Measurements from ENCODE around the gene VSTM1.

DNA sequence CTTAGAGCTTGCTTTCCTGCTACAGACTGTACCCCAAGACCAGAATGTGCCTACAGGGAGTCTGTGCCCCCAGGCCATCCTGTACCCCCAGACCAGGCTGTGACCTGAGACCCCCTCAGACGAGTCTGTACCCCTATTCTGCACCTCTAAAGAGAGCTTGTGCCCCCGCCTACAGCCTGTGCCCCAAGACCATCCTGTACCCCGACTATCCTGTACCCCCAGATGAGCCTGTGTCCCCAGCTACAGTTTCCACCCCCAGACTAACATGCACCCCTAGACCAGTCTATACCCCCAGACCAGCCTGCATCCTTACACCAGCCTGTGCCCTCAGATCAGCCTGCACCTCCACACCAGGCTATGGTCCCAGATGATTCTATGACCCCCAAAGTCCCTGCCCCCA lies 70.2 kb downstream of the VSTM1 start:
- TF ChIP-seq, protein P1, sequence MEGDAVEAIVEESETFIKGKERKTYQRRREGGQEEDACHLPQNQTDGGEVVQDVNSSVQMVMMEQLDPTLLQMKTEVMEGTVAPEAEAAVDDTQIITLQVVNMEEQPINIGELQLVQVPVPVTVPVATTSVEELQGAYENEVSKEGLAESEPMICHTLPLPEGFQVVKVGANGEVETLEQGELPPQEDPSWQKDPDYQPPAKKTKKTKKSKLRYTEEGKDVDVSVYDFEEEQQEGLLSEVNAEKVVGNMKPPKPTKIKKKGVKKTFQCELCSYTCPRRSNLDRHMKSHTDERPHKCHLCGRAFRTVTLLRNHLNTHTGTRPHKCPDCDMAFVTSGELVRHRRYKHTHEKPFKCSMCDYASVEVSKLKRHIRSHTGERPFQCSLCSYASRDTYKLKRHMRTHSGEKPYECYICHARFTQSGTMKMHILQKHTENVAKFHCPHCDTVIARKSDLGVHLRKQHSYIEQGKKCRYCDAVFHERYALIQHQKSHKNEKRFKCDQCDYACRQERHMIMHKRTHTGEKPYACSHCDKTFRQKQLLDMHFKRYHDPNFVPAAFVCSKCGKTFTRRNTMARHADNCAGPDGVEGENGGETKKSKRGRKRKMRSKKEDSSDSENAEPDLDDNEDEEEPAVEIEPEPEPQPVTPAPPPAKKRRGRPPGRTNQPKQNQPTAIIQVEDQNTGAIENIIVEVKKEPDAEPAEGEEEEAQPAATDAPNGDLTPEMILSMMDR (IDR thresholded peaks at IDR 0.05), result no peak
- TF ChIP-seq POLR2AphosphoS5 (IDR thresholded peaks at IDR 0.05) (no peak), POLR2A (IDR thresholded peaks at IDR 0.05) (no peak)

Measured in breast epithelium (tissue), 3 donors.